SK-N-SH (cell line): ENCODE results near the gene MPEG1.

Experiments used
- CTCF ChIP-seq: fragments of 200-600 bp; sonication (generic); IDR thresholded peaks from 2 replicates; pipeline ENCODE4 v1.6.1; 2017; ENCODE audit warnings: antibody characterized with exemption, mild to moderate bottlenecking, moderate library complexity
- EP300 ChIP-seq, 2 experiments: IDR thresholded peaks; 2 replicates each; pipeline versions ENCODE4 v1.4.0 to v1.6.1; 2012; ENCODE audit warnings: borderline replicate concordance in 1 of 2, low read depth in 1 of 2, low read length in 1 of 2
- EZH2phosphoT487 ChIP-seq: fragments of 200-600 bp; sonication (generic); IDR thresholded peaks from 2 replicates; pipeline ENCODE4 v1.6.1; 2017; ENCODE audit warnings: low read depth, mixed run types, mild to moderate bottlenecking, antibody characterized with exemption, moderate library complexity, borderline replicate concordance
- IRF3 ChIP-seq: fragments of 150-350 bp; IDR thresholded peaks from 2 replicates; pipeline ENCODE4 v1.6.1; 2016; ENCODE audit warnings: mild to moderate bottlenecking, low read depth, low read length
- MEF2A ChIP-seq: IDR thresholded peaks from 2 replicates; pipeline ENCODE4 v1.4.0; 2012; ENCODE audit warnings: low read depth, borderline replicate concordance
- NRF1 ChIP-seq: IDR thresholded peaks from 2 replicates; pipeline ENCODE4 v1.6.1; 2012; ENCODE audit warnings: low read depth, mild to moderate bottlenecking, low read length
- POLR2AphosphoS5 ChIP-seq: IDR thresholded peaks from 2 replicates; pipeline ENCODE4 v1.6.1; 2012; ENCODE audit warnings: low read depth, low read length
- RCOR1 ChIP-seq: fragments of 150-350 bp; IDR thresholded peaks from 2 replicates; pipeline ENCODE4 v1.6.1; 2017; ENCODE audit warnings: antibody characterized with exemption, low read length
- SIN3A ChIP-seq: IDR thresholded peaks from 2 replicates; pipeline ENCODE4 v1.6.1; 2012; ENCODE audit warnings: low read depth, mild to moderate bottlenecking, low read length, moderate library complexity, borderline replicate concordance
- TAF1 ChIP-seq: IDR thresholded peaks from 2 replicates; pipeline ENCODE4 v1.6.1; 2012; ENCODE audit warnings: low read depth, mild to moderate bottlenecking, low read length, moderate library complexity, borderline replicate concordance
- TCF12 ChIP-seq: IDR thresholded peaks from 2 replicates; pipeline ENCODE4 v1.4.0; 2012
- TF ChIP-seq, protein P1 (sequence below): IDR thresholded peaks from 2 replicates; pipeline ENCODE4 v1.6.1; 2012; ENCODE audit warnings: mild to moderate bottlenecking, low read depth, low read length, moderate library complexity
- TF ChIP-seq, protein P2 (sequence below): fragments of 150-350 bp; IDR thresholded peaks from 2 replicates; pipeline ENCODE4 v1.6.1; 2017; ENCODE audit warnings: antibody characterized with exemption, low read length, low read depth, borderline replicate concordance

DNA sequence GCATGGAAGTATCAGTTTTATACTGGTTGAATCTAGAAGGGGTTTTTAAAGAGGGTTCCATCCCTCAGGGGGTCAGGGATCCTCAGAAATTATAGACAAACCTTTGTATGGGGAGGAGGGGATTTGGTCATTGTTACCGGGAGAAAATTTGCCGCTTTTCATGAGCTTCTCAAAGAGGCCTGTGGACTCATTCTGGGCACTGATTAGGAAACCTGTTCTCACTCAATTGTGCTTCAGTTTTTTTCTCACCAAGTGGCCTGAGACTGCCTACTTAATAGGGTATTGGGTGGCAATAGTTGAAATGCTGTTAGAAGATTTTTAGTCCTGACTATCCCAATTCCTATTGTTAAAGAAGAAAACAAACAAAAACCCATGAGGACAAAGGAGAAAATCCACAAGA lies 14.0 kb downstream of the MPEG1 start:
- TF ChIP-seq TCF12, result no peak
- no peak for TF ChIP-seq RCOR1
- no peak for TF ChIP-seq IRF3
- TF ChIP-seq CTCF, result no peak
- TF ChIP-seq, protein P1, sequence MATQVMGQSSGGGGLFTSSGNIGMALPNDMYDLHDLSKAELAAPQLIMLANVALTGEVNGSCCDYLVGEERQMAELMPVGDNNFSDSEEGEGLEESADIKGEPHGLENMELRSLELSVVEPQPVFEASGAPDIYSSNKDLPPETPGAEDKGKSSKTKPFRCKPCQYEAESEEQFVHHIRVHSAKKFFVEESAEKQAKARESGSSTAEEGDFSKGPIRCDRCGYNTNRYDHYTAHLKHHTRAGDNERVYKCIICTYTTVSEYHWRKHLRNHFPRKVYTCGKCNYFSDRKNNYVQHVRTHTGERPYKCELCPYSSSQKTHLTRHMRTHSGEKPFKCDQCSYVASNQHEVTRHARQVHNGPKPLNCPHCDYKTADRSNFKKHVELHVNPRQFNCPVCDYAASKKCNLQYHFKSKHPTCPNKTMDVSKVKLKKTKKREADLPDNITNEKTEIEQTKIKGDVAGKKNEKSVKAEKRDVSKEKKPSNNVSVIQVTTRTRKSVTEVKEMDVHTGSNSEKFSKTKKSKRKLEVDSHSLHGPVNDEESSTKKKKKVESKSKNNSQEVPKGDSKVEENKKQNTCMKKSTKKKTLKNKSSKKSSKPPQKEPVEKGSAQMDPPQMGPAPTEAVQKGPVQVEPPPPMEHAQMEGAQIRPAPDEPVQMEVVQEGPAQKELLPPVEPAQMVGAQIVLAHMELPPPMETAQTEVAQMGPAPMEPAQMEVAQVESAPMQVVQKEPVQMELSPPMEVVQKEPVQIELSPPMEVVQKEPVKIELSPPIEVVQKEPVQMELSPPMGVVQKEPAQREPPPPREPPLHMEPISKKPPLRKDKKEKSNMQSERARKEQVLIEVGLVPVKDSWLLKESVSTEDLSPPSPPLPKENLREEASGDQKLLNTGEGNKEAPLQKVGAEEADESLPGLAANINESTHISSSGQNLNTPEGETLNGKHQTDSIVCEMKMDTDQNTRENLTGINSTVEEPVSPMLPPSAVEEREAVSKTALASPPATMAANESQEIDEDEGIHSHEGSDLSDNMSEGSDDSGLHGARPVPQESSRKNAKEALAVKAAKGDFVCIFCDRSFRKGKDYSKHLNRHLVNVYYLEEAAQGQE, result no peak
- TF ChIP-seq POLR2AphosphoS5, result no peak
- no peak for TF ChIP-seq EP300 (IDR thresholded peaks at IDR 0.05; ENCODE audit: borderline replicate concordance in 1 of 2, low read depth in 1 of 2, low read length in 1 of 2)
- TF ChIP-seq EZH2phosphoT487, result no peak
- TF ChIP-seq TAF1, result no peak
- no peak for TF ChIP-seq SIN3A
- TF ChIP-seq MEF2A, result no peak
- no peak for TF ChIP-seq NRF1
- TF ChIP-seq, protein P2, sequence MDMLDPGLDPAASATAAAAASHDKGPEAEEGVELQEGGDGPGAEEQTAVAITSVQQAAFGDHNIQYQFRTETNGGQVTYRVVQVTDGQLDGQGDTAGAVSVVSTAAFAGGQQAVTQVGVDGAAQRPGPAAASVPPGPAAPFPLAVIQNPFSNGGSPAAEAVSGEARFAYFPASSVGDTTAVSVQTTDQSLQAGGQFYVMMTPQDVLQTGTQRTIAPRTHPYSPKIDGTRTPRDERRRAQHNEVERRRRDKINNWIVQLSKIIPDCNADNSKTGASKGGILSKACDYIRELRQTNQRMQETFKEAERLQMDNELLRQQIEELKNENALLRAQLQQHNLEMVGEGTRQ, result no peak
